SK-N-MC (cell line): ENCODE measurements around the gene GAL.

Source experiments
- DNase-seq: peaks from one replicate; pipeline ENCODE4 v3.0.0-alpha.2; 2011; ENCODE audit warnings: low read depth, low spot score
- H3K27ac ChIP-seq: fragments of 200-600 bp; sonication (generic); 2 replicates; pipeline ENCODE4 v1.5.1; 2016; ENCODE audit warnings: mixed run types
- H3K36me3 ChIP-seq: fragments of 200-600 bp; sonication (generic); 2 replicates; pipeline ENCODE4 v1.6.1; 2017; ENCODE audit warnings: antibody characterized with exemption, low read length, mixed read lengths; ENCODE audit not compliant: insufficient read depth
- H3K4me3 ChIP-seq: fragments of 200-600 bp; sonication (generic); 2 replicates; pipeline ENCODE4 v1.5.1; 2016
- H3K9ac ChIP-seq: fragments of 200-600 bp; sonication (generic); 2 replicates; pipeline ENCODE4 v1.8.0; 2017; ENCODE audit warnings: mixed run types, mixed read lengths; ENCODE audit not compliant: insufficient read length
- H3K9me3 ChIP-seq: fragments of 200-600 bp; sonication (generic); 2 replicates; pipeline ENCODE4 v1.6.1; 2017; ENCODE audit warnings: low read depth, mild to moderate bottlenecking, antibody characterized with exemption, low read length, moderate library complexity, mixed read lengths
- EZH2 ChIP-seq: fragments of 200-600 bp; sonication (generic); IDR thresholded peaks from one replicate; pipeline ENCODE4 v1.6.1; 2017; ENCODE audit warnings: antibody characterized with exemption
- FOXP2 ChIP-seq: optimal IDR thresholded peaks from 2 replicates; pipeline ENCODE3; 2011; ENCODE audit warnings: mild to moderate bottlenecking, moderate library complexity; ENCODE audit not compliant: insufficient read depth; ENCODE audit errors: extremely low read length, control extremely low read depth
- POLR2AphosphoS5 ChIP-seq: IDR thresholded peaks from 2 replicates; pipeline ENCODE4 v1.6.1; 2012; ENCODE audit warnings: mild to moderate bottlenecking, low read depth, low read length, borderline replicate concordance

Gene GAL

DNA sequence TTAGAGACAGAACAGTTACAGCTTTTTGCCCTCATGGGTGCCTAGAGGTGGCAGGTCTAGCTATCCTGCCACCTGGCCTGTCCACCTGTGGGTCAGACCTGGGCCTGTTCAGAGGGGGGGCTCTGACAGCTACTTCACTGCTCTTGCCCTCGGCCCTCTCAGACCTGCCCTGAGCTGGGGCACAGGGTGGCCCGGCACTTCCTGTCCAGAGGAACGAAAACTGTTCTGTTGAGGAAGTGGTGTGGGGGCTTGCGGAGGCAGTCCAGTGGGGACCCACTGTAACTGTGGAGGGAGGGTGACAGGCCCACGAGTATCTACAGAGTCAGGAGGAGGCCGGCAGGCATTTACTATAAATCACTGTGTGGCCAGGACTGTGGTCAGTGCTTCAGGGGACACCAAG lies 50.8 kb downstream of the GAL start:
- no peak overlapping the region for H3K9ac ChIP-seq
- TF ChIP-seq EZH2 (no peak), FOXP2 (no peak), POLR2AphosphoS5 (no peak)
- no peak overlapping the region for H3K4me3 ChIP-seq
- DNase-seq: no peak
- H3K9me3 ChIP-seq: no peaks in the 10 kb centered on the region
- H3K27ac ChIP-seq: no peak overlapping the region
- H3K36me3 ChIP-seq: no peaks in the 10 kb centered on the region

DNA sequence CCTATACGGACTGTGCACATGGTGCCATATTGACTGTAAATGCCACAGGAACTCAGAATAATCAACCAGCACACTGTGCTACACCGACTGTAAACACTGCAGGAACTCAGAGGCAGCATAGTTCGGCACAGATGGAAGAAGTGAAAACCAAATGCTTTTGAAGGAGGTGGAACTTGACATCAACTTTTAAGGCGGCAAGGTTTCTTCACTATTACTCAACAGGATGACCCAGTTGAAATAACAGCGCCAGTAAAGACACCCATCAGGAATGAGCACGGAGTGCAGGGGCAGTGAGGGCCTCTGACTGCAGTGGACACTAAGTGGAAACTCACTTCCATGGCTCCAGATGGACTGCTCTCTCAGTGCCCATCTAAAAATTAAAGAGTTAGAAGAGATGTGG lies 51.3 kb downstream of the GAL start:
- TF ChIP-seq FOXP2 (no peak), EZH2 (no peak), POLR2AphosphoS5 (no peak)
- Histone ChIP-seq H3K4me3 (no peak overlapping the region), H3K27ac (no peak overlapping the region), H3K36me3 (no peaks in the 10 kb centered on the region), H3K9me3 (no peaks in the 10 kb centered on the region), H3K9ac (no peak overlapping the region)
- no peak for DNase-seq
